Measurements from ENCODE around the gene SKI. TPM values are rescaled to one million over a fixed set of nuclear protein-coding genes. Genes with fewer than 3 reads are reported as not detected.

SKI gene
- total and polyA plus RNA-seq, 9 of the 15 experiments (the other 6 are each of a cell fraction or from before 2014, with no cell fraction given) = 0.10 to 60.5 (median 4.6) TPM

GRCh38 chr1:2314803-2315673 is 86.9 kb downstream of the SKI start (continued):
- TF ChIP-seq HES1 (IDR thresholded peaks at IDR 0.05; ENCODE audit: low read depth) = no peak
- 0 out of 2 replicates have a peak, but pooled peaks have one; percentile 5 for TF ChIP-seq SMC3 (conservative IDR thresholded peaks at IDR 0.05; ENCODE audit: insufficient read depth, low read depth, low read length)
- TF ChIP-seq GABPA (tag; conservative IDR thresholded peaks at IDR 0.05; ENCODE audit: low read depth) = peak; percentile 81
- TF ChIP-seq PHTF2 (CRISPR knock-in tag; IDR thresholded peaks at IDR 0.05) = no peak
- no peak for TF ChIP-seq CBFB (CRISPR knock-in tag; IDR thresholded peaks at IDR 0.05)
- peak; percentile 51 to 63 (median 57); a peak in 5 of 6 replicates for TF ChIP-seq CTCF (IDR thresholded peaks at IDR 0.05 in 2 of 3, conservative IDR thresholded peaks at IDR 0.05 in 1 of 3; ENCODE audit: insufficient read depth in 2 of 3, low read depth in 1 of 3, low read length in 3 of 3)
- TF ChIP-seq MBD2 (IDR thresholded peaks at IDR 0.05; ENCODE audit: borderline replicate concordance, low read depth) = no peak

All from K562 (cell line).